ENCODE results near the gene THRAP3.

DNA sequence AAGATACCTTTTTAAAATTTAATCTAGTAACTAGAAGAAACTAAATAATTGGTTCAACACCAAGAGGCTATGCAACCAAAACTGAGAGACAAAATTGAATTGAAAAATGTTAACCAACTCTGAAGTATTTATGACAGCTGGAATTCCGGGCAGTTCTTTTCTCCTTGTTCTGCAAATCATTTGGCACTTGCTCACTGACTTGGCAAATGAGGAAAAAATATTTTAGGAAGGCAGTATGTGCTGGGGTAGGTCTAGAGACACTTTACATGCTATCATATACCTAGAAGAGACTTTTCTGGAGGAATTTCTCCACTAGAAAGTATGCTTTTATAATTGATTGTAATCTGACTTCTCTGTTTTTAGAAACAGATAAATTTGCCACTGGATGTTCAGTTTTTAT, 59.8 kb downstream of the THRAP3 start:
- no peak for TF ChIP-seq POLR2A (IDR thresholded peaks at IDR 0.05)
- TF ChIP-seq, protein P1, sequence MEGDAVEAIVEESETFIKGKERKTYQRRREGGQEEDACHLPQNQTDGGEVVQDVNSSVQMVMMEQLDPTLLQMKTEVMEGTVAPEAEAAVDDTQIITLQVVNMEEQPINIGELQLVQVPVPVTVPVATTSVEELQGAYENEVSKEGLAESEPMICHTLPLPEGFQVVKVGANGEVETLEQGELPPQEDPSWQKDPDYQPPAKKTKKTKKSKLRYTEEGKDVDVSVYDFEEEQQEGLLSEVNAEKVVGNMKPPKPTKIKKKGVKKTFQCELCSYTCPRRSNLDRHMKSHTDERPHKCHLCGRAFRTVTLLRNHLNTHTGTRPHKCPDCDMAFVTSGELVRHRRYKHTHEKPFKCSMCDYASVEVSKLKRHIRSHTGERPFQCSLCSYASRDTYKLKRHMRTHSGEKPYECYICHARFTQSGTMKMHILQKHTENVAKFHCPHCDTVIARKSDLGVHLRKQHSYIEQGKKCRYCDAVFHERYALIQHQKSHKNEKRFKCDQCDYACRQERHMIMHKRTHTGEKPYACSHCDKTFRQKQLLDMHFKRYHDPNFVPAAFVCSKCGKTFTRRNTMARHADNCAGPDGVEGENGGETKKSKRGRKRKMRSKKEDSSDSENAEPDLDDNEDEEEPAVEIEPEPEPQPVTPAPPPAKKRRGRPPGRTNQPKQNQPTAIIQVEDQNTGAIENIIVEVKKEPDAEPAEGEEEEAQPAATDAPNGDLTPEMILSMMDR (IDR thresholded peaks at IDR 0.05) = no peak
- no peak for TF ChIP-seq POLR2AphosphoS5 (IDR thresholded peaks at IDR 0.05)

Measured in sigmoid colon (tissue), 4 donors.